Measurements from ENCODE around the gene MAN2A1.

Gene MAN2A1

DNA sequence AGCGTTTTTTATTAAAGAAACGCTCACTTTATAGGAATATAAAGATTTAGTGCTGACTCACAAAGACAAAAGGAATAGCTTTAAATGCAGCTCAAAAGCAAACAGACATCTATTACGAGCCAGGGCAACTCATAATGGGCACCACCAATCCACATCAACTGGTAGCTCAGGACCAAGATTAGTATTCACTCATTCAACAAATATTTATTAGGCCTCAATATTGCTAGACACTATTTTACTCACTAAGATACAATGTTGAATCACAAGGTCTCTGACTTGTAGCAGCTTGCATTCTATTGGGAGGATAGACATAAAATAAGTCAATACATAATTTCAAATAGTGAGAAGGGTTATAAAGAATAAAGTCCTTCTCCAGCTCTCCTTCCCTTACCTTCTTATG, 8.0 kb upstream of the MAN2A1 start:
- no peak for DNase-seq (ENCODE audit: low spot score)

DNA sequence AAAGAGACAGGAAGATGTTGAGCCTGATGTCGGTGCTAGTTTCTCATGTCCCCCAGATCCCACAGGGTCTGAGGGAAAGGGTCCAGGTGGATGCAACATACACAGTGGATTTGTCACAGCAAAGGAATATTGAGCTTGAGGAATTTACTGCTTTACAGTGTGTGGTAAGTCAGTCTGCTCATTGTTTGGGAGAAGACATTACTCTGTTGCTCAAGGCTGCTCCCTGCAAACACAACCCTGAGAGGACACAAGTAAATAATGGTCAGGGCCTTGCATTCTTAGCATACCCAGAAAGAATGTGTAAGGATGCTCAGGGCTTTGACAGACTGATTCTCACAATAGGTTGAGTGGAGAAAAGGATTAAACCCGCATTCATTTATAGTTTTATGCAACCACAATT, 7.3 kb upstream of the MAN2A1 start:
- no peak for DNase-seq (ENCODE audit: low spot score)

DNA sequence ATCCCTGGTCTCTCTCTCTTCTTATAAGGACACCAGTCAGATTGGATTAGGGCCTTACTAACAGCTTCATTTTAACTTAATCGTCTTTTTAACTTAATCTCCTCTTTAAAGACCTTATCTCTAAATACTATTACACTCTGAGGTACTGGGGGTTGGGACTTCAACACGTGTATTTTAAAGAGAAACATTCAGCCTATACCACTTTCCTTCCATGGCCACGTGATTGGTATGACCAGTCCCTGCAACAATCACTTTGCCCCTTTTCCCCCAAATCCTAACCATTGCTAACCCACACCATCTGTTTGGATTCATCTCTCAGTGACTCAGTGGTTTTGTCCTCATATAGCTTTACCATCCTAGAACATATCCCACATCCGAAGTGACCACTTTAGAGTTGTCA, 3.8 kb upstream of the MAN2A1 start:
- no peak for DNase-seq (ENCODE audit: low spot score)

- peak; percentile 10 for DNase-seq (ENCODE audit: low spot score)
Measured at GRCh38 chr5:109688630-109688969, 1.1 kb upstream of the MAN2A1 start.

GRCh38 chr5:109688970-109689739, 572 bp upstream of the MAN2A1 start:
- peak; percentile 91 for DNase-seq (ENCODE audit: low spot score)

- peak; percentile 39 for DNase-seq (ENCODE audit: low spot score)
Measured at GRCh38 chr5:109690242-109690974, 681 bp downstream of the MAN2A1 start.

- peak; percentile 42 for DNase-seq (ENCODE audit: low spot score)
Measured at GRCh38 chr5:109690975-109691574, 1.3 kb downstream of the MAN2A1 start.

DNA sequence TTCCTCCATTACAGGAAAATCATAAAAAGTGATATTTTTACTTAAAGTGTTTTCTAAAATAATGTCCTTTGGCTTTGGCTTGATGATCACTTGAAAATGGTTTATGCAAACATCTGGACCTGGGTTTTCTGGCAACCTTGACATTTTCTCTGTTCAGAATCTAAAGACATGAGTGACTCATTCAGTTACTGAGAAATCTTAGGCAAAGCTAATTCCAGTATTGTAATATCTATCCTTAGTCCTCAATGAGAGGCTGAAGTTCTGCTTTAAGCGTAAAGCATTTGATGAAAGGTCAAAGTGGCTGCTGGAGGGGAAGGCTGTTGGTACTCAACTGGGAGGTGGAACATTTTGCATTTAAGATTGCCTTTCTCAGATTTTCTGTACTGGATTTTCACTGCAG, 2.3 kb downstream of the MAN2A1 start:
- no peak for DNase-seq (ENCODE audit: low spot score)

DNA sequence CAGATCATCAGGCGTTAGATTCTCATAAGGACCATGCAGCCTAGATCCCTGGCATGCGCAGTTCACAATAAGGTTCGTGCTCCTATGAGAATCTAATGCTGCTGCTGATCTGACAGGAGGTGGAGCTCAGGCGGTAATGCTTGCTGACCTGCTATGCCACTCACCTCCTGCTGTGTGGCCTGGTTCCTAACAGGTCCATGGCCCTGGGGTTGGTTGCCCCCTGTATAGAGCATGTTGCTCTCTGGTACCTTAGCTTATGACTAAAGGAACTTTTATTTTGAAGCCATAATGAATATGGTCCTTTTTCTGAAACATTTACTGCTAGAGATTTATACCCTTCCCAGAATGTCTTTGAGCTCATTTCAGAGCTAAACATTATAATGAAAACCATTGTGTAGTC, 3.1 kb downstream of the MAN2A1 start:
- no peak for DNase-seq (ENCODE audit: low spot score)

DNA sequence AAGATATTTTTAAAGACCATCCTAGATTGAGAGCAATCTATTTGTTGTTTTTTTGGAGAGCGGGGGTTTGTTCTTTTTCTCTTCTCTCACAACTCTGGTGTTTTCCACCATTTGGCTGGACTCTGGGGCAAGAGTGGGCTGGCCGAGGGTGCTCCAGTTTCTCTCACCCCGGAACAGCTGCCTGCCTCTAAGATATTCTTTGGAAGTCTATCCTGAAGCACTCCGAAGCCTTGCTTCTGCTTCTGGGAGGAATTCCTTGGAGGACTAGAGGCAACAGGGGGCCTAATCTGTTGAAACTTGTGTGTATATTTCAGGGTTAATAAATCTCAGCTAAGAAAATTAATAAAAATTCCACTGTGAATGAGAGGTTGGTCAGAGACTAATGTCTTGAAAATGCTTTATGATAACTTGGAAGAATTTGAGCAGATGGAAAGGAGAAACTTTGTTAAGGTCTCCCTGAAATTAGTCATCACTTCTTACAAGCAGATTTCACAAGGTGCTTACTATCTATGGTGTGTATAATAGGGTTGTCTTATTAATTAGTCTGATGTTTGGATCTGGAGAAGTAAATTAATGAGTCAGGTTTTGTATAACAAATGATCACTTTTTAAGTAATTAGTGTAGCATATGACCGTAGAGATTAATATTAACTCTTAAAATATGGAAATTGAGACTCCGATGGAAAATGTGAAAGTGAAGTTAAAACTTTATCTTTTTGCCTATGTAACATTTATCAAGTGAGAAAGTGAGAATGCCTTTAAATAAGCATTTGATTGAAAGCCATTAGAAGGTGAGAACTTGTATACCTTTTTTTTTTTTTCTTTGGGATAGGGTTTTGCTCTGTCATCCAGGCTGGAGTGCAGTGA, 4.0 kb downstream of the MAN2A1 start:
- DNase-seq (ENCODE audit: low spot score) = no peak

- DNase-seq (ENCODE audit: low spot score) = no peak
Measured at GRCh38 chr5:109694451-109694891, 4.7 kb downstream of the MAN2A1 start.

GRCh38 chr5:109695005-109695926, 5.5 kb downstream of the MAN2A1 start:
- DNase-seq (ENCODE audit: low spot score) = no peak

- DNase-seq (ENCODE audit: low spot score) = no peak
Measured at GRCh38 chr5:109697339-109697738, 7.6 kb downstream of the MAN2A1 start.

DNA sequence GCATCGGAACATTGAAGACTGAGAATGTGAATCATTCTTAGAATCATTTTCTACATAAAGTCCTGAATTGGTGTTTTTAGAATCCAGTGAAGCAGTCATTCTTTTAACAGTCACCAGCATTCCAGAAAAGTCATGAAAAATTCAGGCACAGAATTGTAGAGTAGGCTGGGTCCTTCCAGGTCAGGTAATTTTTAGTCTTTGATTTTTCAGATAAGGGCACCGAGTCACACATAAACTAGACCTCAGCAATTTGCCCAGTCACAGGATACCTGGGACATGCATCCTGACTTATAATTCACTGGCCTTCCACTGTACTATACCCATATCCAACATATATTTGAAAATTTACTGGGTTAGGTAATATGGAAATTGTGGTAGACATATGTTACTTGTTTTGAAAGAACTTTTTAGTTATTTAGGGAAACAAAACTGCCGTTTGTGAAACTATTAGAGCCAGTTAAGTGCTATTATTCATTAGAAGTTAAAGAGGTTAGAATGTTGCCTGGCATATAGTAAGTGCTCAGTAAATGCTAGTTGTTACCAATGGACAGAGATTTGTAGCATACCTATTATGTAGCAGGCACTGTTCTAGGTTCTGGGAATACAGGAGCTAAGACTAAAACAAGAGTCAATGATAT, 10.9 kb downstream of the MAN2A1 start:
- DNase-seq (ENCODE audit: low spot score) = no peak

DNA sequence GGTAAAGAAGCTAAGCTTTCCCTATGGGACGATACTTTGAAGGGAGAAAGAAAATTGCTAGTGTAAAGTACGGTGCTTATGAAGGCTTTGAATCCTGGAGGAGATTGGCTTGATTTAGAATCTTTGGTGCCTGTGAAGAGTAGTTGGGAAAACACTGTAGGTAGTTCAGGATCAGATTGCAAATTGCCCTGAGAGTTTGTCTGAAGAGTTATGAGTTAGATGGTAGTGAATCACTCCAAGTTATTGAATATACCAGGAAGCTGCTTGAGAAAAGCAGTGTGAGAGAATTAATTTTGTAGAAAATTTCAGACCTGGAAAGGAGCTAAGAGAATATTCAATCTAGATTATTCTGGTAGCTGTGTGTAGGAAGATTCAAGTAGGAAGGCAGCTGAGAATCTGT, 11.5 kb downstream of the MAN2A1 start:
- DNase-seq (ENCODE audit: low spot score) = no peak

DNA sequence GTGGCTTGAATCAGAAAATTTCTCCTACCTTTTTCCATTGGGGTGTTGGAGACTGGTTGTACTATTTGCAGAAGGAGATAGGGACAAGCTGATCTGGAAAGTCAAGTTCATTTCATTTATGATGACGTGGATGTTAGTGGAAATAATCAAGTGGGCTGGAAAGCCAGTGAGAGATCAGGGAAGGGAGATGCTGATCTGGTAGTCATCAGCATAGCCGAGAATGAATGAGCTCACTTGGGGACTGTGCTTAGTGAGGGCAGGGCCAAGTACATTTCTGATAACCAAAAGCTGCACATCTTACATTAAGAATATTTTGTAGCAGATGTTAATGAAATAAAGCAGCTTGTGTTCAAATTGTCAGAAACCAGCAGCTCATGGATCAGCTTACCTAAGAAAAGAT, 12.1 kb downstream of the MAN2A1 start:
- no peak for DNase-seq (ENCODE audit: low spot score)

GRCh38 chr5:109703166-109703565, 13.4 kb downstream of the MAN2A1 start:
- DNase-seq (ENCODE audit: low spot score) = no peak

- no peak for DNase-seq (ENCODE audit: low spot score)
Measured at GRCh38 chr5:109703829-109704228, 14.1 kb downstream of the MAN2A1 start.

DNA sequence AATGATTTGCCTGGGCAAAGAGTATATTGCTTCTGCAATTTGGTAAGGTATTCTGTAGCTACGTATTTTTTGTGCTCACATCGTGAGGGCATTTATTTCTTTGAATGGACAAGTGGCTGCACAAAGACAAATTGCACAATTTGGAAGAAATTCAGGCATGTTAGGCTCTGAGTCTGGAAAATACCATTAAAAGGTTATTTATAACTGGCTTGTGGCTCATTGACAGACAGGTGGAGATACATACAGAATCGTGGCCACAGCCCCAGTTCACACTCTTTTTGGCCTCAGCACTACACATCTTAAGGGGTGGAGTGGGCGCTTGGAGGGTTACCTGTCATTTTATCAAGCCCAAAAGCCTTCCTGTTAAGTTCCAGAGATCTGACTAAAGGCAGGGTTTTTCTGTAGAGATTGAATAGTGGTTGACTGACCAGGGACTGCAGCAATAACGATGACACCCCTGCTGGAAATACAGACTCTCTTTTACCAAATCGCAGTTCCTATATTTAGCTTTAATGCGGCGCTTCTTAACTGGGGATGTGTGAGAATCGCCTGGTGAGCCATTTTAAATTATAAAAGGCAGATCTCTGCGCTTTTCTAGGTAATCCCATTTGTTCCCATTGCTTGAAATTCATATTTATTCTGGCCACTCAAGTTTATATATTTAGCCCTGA, 14.7 kb downstream of the MAN2A1 start:
- DNase-seq (ENCODE audit: low spot score) = no peak

DNA sequence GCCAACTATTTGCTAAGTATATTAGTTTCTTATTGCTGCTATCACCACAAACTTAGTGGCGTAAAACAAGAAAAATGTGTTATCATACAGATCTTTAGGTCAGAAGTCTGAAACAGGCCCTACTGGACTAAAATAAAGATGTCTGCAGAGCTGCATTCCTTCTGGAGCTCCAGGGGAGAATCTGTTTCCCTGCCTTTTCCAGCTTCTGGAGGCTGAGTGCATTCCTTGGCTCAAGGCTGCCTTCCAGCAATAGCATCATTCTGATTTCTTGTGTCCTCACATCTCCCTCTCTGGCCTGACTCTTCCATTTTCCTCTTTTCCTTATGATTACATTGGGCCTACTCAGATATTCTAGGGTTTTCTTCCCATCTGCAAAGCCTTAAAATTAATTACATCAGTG, 15.9 kb downstream of the MAN2A1 start:
- DNase-seq (ENCODE audit: low spot score) = no peak

All from iPS-NIHi11 (cell line).